22Rv1 (cell line): ENCODE results near the gene SNAPC4.

Experiments used
- H3K27ac ChIP-seq: fragments of 450-650 bp; 2 replicates; pipeline ENCODE4 v1.5.1; 2017
- ZFX ChIP-seq: fragments of 450-650 bp; IDR thresholded peaks from 2 replicates; pipeline ENCODE4 v1.6.1; 2017; ENCODE audit warnings: antibody characterized with exemption, borderline replicate concordance
- TF ChIP-seq, protein P1 (sequence below): fragments of 450-650 bp; IDR thresholded peaks from 2 replicates; pipeline ENCODE4 v1.5.1; 2017; ENCODE audit warnings: mild to moderate bottlenecking

Gene SNAPC4

DNA sequence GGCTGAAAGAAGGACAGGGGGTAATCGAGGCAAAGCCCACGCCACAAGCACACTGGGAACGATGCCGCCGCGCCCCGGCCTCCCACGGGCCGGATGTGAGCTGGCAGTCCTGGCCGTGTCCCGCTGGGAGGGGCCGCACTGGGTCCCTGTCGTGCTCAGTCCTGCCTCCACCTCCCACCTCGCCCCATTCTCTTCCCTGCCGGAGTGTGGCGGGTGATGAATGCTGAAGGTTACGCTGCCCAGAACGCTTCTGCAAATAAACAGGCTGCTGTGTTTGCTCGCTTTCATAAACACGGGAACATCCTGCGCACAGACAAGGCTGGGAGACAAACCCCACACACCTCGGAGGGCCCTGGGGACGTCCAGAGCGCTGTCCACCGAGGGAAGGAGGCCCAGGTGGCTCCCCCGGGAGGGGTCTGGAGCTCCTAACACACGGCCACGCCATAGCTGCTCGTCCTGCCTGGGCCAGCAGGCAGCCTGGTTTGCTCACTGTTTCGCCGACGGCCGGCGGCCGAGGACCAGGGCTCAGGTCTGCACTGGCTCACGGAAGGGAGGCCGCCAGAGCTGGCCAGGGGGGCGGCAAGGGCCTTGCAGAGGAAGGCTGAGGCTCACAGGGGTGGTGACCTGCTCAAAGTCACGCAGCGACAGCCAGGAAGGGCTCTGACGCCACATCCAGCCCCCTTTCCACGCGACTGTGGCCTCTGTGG is 38.8 kb downstream of the SNAPC4 start:
- no peak overlapping the region for H3K27ac ChIP-seq
- TF ChIP-seq, protein P1, sequence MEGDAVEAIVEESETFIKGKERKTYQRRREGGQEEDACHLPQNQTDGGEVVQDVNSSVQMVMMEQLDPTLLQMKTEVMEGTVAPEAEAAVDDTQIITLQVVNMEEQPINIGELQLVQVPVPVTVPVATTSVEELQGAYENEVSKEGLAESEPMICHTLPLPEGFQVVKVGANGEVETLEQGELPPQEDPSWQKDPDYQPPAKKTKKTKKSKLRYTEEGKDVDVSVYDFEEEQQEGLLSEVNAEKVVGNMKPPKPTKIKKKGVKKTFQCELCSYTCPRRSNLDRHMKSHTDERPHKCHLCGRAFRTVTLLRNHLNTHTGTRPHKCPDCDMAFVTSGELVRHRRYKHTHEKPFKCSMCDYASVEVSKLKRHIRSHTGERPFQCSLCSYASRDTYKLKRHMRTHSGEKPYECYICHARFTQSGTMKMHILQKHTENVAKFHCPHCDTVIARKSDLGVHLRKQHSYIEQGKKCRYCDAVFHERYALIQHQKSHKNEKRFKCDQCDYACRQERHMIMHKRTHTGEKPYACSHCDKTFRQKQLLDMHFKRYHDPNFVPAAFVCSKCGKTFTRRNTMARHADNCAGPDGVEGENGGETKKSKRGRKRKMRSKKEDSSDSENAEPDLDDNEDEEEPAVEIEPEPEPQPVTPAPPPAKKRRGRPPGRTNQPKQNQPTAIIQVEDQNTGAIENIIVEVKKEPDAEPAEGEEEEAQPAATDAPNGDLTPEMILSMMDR: no peak

DNA sequence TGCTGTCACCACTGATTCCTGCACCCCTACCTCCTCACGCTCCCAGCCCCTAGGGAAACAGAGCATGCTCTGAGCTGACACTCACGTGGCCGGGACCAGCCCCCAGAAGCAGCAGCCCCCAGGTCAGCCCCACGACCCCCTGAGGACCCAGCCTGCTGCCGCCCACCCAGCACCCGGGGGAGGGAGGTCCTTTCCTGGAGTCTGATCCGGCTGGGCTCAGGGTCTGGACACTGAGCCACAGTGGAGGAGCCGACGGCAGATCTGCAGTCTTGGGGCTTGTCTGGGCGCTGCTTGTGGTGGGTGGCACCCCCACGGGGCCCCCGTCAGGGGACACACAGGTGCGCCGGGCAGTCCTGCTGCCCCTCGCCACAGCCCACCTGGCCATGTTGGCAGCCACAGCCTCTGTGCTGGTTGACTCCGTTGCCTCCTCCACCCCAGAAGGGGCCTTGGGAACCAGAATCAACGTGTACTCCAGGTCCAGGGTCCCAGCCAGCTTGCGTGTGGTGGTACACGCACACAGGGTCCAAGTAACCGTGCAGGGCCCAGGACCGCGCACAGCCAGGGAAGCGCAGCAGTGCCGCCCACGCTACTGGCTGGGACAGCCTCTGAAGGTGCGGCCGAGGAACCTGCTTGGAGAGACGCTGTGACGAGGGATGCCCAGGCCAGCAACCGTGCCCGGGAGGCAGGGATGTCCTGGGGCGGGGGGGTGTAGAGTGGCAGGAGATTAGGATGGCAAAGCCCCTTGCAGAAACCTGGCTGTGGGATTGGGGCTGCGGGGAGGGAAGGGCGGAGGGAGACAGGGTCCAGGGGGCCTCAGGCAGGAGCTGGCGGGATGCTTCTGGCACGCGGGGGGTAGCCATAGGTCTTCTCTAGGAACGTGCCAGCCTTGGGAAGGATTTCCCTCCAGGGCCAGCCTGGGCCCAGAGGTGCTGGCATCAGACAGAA is 39.9 kb downstream of the SNAPC4 start:
- TF ChIP-seq, protein P1: no peak
- TF ChIP-seq ZFX: no peak
- H3K27ac ChIP-seq: no peak overlapping the region

DNA sequence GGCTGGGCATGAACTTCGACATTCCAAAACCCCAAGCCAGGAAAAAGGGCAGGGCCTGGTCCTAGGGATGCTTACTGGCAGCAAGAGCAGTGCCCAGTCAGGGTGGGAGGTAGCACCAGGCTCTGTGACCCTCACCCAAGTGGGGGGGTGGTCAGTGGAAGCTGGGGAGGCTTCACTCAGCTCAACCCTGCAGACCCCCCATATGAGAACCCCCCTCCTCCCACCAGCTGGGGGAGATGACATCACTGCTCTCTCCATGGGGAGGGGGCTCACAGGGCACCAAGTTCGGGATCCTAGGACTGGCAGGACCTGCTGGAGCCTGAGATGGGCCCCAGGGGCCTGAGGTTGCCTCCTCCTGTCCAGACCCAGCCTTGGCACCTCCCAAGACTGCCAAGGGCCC is 41.1 kb downstream of the SNAPC4 start:
- TF ChIP-seq ZFX: no peak
- TF ChIP-seq, protein P1: no peak
- H3K27ac ChIP-seq: no peak overlapping the region

DNA sequence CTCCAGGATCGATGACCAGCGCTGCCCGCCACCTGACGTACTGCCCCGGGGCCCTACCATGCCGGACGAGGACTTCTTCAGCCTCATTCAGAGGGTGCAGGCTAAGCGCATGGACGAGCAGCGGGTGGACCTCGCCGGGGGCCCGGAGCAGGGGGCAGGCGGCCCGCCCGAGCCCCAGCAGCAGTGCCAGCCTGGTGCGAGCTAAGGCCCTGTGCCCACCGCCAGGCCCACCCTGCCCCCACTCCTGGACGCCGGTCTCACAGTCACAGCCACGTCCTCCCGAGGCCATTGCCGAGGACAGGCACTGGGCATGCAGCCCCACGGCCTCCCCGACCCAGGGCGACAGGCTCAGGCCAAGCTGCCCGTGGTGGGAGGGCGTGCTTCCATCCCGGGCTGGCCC is 42.0 kb downstream of the SNAPC4 start:
- no peak overlapping the region for H3K27ac ChIP-seq
- TF ChIP-seq, protein P1: no peak
- TF ChIP-seq ZFX: no peak

DNA sequence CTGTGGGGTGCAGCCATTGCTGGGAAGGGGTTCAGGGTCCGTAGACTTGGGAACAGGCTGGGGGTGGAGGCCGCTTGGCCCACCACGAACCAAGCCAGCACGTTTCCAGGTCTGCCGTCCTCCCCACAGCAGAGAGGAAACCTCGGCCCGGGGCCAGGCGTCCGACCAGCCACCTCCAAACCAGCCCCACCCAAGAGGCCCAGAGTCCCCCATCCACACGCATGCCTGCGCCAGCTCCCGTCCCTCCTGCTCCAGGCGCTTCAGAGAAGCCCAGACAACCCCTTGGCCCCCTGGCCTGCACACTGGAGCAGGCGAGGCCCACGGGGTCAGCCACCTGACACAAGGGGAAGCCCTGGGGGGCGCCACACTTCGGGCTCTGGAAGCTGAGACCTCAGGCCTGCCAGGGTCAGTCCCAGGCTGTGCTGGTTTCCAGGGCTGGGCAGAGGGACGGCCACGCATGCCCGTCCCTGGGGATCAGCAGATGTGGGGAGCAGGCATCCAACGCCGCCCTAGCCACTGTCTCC is 42.7 kb downstream of the SNAPC4 start:
- no peak overlapping the region for H3K27ac ChIP-seq
- TF ChIP-seq, protein P1: no peak
- TF ChIP-seq ZFX: no peak

DNA sequence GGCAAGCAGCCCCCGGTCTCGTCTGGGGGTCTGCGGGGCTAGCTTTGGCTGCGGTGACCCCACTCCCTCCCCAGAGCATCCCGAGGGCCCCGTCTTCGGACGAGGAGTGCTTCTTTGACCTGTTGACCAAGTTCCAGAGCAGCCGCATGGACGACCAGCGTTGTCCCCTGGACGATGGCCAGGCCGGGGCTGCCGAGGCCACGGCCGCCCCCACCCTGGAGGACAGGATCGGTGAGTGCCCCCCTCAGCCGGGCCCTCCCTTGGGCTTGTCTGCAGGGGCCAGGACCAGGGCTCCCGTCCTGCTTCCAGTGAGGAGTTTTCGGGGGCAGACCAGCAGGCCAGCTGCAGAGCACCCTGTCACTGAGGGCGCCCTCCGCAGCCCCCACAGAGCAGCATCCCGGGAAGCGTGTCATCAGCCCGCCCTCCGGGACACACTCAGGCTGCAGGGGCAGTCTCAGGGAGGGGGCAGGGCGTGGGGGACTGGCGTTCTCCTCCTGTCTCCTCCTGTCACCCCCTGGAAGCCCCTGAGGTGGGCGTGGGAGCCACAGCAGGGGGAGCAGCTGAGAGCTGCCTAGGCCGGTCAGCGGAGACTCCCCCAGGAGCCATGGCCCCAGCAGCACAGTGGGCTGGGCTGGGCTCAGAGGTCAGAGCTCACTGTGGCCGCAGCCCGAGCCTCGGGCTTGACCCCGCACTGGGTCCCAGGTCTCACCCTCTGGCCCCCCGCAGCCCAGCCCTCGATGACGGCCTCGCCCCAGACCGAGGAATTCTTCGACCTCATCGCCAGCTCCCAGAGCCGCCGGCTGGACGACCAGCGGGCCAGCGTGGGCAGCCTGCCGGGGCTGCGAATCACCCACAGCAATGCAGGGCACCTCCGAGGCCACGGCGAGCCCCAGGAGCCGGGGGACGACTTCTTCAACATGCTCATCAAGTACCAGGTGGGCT is 44.1 kb downstream of the SNAPC4 start:
- TF ChIP-seq, protein P1: no peak
- TF ChIP-seq ZFX: no peak
- no peak overlapping the region for H3K27ac ChIP-seq
